Stimulated activated CD4-positive, alpha-beta T cell treated with anti-CD3 and anti-CD28 coated beads, Interleukin-15, amount 100 ng/mL, for 1 hour (primary cell): ENCODE measurements around the gene TBCE.
"Not testable (repeated sequence)": the region's sequence is repeated elsewhere in the genome, so short reads cannot be mapped to it uniquely, and the experiment has no call there.

Experiments used
- DNase-seq, 2 donors: peaks; one replicate each; pipeline ENCODE4 v3.0.0-alpha.2; 2020; ENCODE audit warnings: low read depth in 1 of 2, low spot score in 1 of 2

The TBCE gene

GRCh38 chr1:235351441-235351840 lies 15.8 kb upstream of the TBCE start:
- no peak for DNase-seq

GRCh38 chr1:235351898-235352297 lies 15.3 kb upstream of the TBCE start:
- no peak for DNase-seq

GRCh38 chr1:235357485-235358373 lies 9.5 kb upstream of the TBCE start:
- DNase-seq, result no peak

GRCh38 chr1:235358899-235359298 lies 8.3 kb upstream of the TBCE start:
- no peak for DNase-seq

GRCh38 chr1:235364189-235364588 lies 3.0 kb upstream of the TBCE start:
- DNase-seq, result not testable (repeated sequence)

GRCh38 chr1:235366286-235366685 lies 941 bp upstream of the TBCE start:
- DNase-seq, result no peak

GRCh38 chr1:235368428-235368827 lies 1.2 kb downstream of the TBCE start:
- no peak for DNase-seq

GRCh38 chr1:235369802-235370201 lies 2.6 kb downstream of the TBCE start:
- no peak for DNase-seq

GRCh38 chr1:235375919-235376605 lies 8.8 kb downstream of the TBCE start:
- no peak for DNase-seq

- DNase-seq, result not testable (repeated sequence)
These were observed 11.0 kb downstream of the TBCE start for GRCh38 chr1:235378134-235378735.

- DNase-seq, result not testable (repeated sequence)
These were observed 14.9 kb downstream of the TBCE start for GRCh38 chr1:235381955-235382739.

GRCh38 chr1:235385633-235386032 lies 18.4 kb downstream of the TBCE start:
- DNase-seq, result not testable (repeated sequence)

- DNase-seq, result no peak
These were observed 24.6 kb downstream of the TBCE start for GRCh38 chr1:235391874-235392273.

GRCh38 chr1:235397733-235398132 lies 30.5 kb downstream of the TBCE start:
- DNase-seq, result no peak

- no peak for DNase-seq
These were observed 32.4 kb downstream of the TBCE start for GRCh38 chr1:235399661-235400060.

- no peak for DNase-seq
These were observed 34.0 kb downstream of the TBCE start for GRCh38 chr1:235401251-235401650.

GRCh38 chr1:235402457-235403200 lies 35.4 kb downstream of the TBCE start:
- DNase-seq, result no peak

- no peak for DNase-seq
These were observed 36.4 kb downstream of the TBCE start for GRCh38 chr1:235403593-235403992.

- DNase-seq, result no peak
These were observed 37.0 kb downstream of the TBCE start for GRCh38 chr1:235404190-235404589.

- no peak for DNase-seq
These were observed 40.2 kb downstream of the TBCE start for GRCh38 chr1:235407419-235407818.
